EL (cell line): ENCODE measurements around the gene TTYH3.

ENCODE experiments used
- DNase-seq: peaks from one replicate; pipeline ENCODE4 v3.0.0-alpha.2; 2016

Gene TTYH3

GRCh38 chr7:2617325-2617905, 14.4 kb upstream of the TTYH3 start:
- no peak for DNase-seq

GRCh38 chr7:2619116-2619515, 12.7 kb upstream of the TTYH3 start:
- DNase-seq = peak; percentile 41

- DNase-seq = peak; percentile 61
These were observed 10.5 kb upstream of the TTYH3 start for GRCh38 chr7:2621061-2621828.

- no peak for DNase-seq
These were observed 9.7 kb upstream of the TTYH3 start for GRCh38 chr7:2621948-2622640.

- no peak for DNase-seq
These were observed 8.7 kb upstream of the TTYH3 start for GRCh38 chr7:2622869-2623697.

- DNase-seq = no peak
These were observed 8.1 kb upstream of the TTYH3 start for GRCh38 chr7:2623698-2624014.

- DNase-seq = no peak
These were observed 7.4 kb upstream of the TTYH3 start for GRCh38 chr7:2624293-2624886.

GRCh38 chr7:2626498-2627117, 5.2 kb upstream of the TTYH3 start:
- DNase-seq = no peak

- no peak for DNase-seq
These were observed 4.3 kb upstream of the TTYH3 start for GRCh38 chr7:2627258-2628129.

GRCh38 chr7:2628130-2628482, 3.7 kb upstream of the TTYH3 start:
- DNase-seq = no peak

- DNase-seq = no peak
These were observed 2.9 kb upstream of the TTYH3 start for GRCh38 chr7:2628891-2629290.

GRCh38 chr7:2629746-2630681, 1.8 kb upstream of the TTYH3 start:
- peak; percentile 30 for DNase-seq

- DNase-seq = peak; percentile 81
These were observed 1.1 kb downstream of the TTYH3 start for GRCh38 chr7:2632733-2633537.

GRCh38 chr7:2633538-2634266, 1.9 kb downstream of the TTYH3 start:
- peak; percentile 91 for DNase-seq

- DNase-seq = no peak
These were observed 2.7 kb downstream of the TTYH3 start for GRCh38 chr7:2634267-2635145.

GRCh38 chr7:2635148-2635668, 3.4 kb downstream of the TTYH3 start:
- DNase-seq = no peak
